HG03575 (cell line): Measurements from ENCODE around the gene SMIM24.

Source experiments
- ATAC-seq: cut with Tn5 transposase; IDR thresholded peaks from one replicate; pipeline ENCODE4 v1.9.1; 2021; ENCODE audit not compliant: unreplicated experiment, insufficient number of reproducible peaks, low FRiP score; ENCODE audit errors: extremely low read depth

SMIM24 gene

DNA sequence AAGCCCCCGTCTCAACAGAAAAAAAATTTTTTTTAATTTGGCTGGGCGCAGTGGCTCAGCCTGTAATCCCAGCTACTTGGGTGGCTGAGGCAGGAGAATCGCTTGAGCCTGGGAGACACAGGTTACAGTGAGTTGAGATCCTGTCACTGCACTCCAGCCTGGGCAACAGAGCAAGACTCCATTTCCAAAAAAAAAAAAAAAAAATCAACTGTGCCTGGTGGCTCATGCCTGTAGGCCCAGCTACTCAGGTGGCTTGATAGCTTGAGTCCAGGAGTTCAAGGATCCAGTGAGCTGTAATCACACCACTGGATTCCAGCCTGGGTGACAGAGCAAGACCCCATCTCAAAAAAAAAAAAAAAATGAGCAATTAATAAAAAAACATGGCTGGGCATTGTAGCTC, 21.5 kb upstream of the SMIM24 start:
- ATAC-seq = no peak

DNA sequence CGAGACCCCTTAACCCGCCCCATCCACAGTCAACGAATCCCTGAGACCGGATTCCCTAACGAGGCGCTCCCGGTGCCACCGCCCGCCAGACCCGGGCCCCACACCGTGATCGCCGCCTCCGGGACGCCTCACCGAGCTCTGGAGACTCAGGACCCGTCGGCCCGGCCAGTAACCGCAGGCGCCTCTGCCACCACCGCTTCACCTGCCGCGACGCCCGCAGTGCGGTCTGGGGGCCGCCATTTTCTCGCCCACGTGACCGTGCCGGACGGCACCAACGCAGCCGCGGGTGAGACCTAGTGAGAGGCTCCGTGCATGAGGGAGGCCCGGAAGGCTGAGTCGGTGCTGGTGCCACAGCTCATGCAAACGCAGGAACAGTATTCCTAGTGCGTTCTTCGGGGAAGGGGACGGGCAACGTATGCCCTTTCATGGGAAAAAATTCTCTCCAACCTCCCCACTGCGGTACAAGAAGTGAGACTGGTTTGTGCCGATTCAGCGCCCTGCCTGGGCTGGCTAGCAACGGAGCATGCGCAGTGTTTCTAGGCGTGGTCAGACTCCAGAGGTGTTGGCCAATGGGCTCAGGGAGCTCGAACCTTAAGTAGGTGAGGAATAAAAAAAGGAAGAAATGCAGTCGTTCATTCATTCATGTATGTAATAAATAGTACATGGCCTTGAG, 20.2 kb upstream of the SMIM24 start, which contains the start of gene DOHH:
DOHH (minus strand) TSS at position 246 of the 673 bp plus-strand sequence. CDS start 3,860 bp downstream, outside the sequence.
- peak; percentile 64 for ATAC-seq

DNA sequence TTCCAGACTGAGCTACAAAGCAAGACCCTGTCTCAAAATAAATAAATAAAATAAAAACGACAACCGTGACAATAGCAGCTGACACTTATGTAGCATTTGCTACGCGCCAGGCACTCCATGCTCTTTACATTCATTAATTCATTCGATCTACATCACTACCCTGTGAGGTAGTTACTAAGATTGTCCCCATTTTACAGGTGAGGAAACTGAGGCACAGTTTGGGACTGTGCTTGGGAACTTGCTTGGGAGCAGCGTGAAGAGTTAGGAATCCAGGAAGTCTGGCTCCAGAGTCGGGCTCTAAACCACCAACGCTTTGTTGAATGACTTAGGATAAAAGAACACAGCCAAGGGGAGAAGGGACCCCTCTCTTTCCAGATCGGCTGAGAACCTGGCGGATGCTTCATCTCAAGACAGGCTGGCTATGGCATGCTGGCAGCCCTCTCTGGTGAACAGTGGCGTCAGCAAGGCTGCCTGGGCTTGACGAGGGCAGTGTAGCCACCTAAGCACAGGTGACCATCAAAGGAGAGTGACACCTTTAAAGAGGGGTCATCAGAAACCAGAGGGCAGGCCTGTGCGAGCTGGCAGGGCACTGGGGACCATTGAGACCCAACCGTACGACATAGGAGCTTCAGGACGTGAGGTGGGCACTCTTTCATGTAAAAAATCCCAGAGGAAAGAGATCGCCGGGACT, 19.6 kb upstream of the SMIM24 start:
- ATAC-seq = no peak

DNA sequence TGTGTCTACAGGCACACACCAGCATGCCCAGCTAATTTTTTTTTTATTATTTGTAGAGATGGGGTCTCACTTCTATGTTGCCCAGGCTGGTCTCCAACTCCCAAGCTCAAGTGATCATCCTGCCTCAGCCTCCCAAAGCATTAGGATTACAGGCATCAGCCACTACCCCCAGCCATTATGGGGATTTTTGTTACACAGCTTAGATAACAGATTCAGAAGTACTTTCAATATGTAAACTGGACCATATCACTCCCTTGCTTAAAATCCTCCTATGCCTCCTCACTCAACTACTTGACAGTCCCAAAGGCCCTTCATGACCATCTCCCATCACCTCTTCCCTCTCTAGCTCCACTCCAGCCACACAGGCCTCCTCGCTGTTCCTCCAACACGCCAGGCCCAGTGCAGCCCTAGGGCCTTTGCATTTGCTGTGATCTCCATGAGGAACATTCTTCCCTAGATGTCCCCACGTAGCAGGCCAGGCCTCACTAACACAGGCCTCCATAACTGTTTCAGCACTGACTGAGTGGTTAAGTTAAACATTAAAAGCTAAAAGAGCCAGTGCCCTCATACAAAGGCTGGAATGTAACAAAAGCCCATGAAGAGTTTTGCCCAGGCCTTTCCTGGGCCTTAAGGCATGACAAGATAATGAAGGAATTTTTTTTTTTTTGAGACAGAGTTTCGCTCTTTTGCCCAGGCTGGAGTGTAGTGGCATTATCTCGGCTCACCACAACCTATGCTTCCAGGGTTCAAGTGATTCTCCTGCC, 17.6 kb upstream of the SMIM24 start:
- ATAC-seq = no peak

DNA sequence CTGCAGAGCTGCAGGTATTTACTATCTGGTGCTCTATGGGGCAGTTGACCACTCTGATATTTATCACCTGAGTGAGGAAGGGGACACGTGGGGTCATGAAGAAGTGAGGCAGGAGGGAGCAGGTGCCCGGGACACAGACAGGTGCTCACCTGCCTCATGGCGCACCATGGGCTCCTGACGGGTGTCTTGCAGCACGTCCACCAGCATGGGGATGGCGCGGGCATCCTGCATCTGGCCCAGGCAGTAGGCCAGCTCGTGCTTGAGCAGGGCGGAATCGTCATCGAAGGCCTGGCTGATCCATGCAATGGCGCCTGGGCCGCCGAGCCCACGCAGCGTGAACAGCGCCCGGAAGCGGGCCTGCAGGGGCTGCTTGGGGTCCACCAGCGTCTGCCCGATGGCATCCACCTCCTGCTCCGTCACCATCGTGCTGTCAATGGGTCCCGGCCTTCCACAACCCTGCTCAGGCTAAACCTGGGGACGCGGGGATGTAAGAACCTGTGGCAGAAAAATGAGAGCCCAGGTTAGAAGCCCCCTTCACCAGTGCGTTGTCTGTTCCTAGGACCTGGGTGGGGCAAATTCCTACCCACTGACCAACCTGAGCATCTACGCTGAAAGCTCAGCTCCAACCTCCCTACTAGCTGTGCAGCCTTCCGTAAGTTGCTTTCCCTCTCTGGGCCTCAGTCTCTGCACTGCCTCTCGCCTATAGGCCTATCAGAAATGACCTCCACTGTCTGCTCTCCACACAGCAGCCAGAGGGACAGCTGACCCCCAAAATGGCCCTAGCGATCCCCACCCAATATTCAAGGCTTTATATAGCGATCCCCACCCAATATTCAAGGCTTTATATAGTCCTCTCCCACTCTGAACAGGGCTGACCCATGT, 16.3 kb upstream of the SMIM24 start:
- no peak for ATAC-seq

DNA sequence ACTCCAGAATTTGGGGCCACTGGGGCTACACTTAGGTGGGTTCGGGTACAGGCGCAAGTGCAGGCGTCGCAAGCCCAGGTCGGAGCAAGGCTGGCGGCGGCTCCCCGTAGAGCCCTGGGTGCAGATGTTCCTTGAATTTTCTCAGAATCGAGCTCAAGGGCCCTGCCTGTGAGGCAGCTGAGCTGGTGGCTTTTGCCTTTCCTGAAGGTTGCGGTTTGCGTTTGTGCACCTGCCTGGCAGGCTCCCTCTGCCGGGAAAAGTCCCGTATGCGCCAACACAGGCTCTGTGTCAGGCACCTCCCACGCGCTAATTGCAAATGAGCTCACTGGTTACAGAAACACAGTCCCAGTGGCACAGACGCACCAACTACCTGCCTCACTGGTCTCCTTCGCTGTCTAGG, 14.2 kb upstream of the SMIM24 start:
- no peak for ATAC-seq

DNA sequence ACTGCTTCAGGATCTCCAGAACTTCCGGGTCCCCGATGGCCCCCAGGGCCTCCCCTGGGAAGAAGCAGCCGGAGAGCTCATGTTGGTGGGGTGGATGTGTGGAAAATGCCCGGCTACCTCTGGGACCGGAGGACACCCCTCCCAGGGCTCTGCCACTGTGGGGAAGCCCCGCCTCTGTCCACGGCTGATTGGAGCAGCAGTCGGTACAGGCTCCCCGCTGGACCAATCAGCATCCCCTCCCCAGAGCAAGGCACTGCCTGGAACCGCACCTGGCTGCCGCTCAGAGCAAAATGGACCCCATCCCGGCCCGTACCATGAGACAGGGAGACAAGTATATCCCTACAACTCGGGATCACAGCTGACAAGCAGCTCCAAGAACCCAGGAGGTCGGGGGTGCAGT, 13.7 kb upstream of the SMIM24 start:
- no peak for ATAC-seq

DNA sequence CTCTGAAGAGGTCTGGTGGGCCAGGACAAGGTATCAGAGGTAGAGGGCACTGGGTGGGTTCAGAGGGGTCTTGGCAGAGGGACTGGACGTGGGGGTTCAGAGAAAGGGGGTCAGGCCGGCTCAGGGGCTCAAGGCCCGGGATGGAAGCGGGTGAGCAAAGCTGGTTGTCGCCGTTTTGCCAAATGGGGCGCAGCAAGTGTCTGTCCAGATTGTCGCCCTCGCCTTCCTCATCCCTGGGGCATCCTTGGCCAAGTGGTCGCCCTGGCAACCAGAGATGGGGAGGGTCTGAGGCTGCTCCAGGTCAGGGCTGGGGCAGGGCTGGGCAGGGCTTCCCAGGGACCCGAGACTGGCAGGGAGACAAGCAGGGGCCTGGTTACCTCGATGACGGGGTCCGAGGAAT, 13.3 kb upstream of the SMIM24 start:
- no peak for ATAC-seq

DNA sequence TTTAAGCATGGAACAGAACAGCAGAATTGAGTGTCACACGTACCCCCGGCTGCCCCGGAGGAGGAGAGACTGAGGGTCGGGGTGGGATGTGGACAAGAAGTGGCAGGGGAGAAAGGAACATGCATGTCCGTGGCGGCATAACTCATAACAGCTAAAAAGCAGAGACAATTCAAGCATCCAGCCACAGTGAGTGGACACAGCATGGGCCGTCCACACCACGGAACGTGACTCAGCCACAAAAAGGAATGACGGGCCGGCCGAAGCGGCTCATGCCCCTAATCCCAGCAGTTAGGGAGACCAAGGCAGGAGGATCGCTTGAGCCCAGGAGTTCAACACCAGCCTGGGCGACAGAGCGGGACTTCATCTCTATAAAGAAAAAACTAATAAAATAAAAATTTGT, 12.6 kb upstream of the SMIM24 start:
- ATAC-seq = no peak

DNA sequence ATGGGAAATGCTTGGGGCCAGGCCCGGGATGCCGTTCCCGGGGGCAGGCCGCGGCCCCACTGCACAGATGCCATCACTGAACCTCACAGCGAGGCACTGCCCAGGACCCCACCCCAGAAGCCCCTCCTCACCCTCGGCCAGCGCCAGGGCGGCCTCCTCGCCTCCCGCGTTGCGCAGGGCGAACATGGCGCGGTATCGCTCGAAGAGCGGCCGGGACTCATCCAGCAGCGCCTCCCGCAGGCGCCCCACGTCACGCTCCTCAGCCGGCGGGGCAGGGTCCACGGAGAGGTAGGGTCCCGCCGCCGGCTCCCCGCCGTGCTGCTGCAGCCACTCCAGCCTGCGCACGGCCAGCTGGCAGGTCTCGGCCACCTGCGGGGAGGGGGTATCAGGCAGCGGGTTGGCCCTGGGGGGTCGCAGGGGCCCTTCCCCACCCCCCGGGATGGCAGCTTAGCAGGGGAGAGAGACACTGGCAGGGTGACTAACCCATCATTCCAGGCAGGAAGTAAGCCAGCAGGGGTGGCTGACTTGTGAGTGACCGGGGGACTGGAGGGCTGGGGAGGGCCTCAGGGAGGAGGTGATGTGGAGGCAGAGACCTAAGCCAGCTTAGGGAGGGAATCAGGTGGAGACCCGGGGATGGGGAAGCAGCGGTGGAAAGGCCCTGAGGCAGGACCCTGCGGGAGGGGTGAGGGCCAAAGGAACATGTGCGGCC, 12.0 kb upstream of the SMIM24 start:
- ATAC-seq = no peak

DNA sequence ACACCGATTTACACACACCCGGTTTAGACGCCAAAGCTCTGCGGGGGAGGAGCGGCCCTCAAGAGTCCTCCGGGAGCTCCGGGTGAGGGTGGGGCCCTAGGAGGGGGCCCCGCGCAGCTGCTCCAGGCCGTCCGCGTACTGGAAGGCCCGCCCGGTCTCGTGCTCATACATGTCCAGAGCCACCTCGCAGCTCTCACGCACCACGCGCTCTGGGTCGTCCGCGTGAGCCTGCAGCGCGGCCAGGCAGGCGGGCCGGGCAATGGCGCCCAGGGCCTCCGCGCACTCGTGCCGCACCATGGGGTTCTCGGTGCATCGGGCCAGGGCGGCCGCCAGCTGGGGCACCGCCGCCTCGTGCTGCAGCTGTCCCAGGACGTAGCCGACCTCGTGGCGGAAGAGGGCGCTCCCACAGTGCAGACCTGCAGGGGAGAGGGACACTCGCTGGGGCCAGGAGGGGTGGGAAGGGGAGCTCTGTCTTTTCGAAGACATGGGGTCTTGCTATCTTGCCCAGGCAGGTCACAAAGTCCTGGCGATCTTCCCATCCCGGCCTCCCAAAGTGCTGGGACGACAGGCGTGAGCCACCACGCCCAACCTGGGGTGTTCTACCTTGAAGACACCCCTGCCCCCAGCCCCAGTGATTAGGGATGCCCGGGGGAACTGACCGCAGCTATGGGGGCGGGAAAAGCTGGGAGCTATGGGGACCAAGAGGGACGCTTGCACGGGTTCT, 11.2 kb upstream of the SMIM24 start:
- ATAC-seq = no peak

DNA sequence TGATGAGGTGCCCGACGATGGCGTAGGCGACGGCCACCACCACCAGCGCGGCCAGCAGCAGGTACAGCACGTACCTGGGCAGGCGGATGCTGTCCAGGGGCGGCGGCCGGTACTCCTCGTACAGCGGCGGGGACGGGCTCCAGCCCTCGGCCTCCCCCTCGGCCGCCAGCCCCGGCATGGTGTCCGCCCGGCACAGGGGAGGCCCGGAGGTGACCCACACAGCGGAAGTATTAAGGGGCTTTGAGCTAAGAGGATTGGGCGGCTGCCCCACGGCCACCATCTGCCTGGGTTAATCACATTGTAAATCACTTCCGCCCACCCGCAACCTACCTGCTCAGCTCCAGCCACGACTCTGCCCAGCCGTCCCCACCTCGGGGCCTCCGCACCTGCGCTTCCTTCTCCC, 2.9 kb upstream of the SMIM24 start, which contains the start of gene SMIM44:
SMIM44 (minus strand) TSS at position 216 of the 403 bp plus-strand sequence; CDS start at position 178, 38 bp downstream.
- no peak for ATAC-seq

DNA sequence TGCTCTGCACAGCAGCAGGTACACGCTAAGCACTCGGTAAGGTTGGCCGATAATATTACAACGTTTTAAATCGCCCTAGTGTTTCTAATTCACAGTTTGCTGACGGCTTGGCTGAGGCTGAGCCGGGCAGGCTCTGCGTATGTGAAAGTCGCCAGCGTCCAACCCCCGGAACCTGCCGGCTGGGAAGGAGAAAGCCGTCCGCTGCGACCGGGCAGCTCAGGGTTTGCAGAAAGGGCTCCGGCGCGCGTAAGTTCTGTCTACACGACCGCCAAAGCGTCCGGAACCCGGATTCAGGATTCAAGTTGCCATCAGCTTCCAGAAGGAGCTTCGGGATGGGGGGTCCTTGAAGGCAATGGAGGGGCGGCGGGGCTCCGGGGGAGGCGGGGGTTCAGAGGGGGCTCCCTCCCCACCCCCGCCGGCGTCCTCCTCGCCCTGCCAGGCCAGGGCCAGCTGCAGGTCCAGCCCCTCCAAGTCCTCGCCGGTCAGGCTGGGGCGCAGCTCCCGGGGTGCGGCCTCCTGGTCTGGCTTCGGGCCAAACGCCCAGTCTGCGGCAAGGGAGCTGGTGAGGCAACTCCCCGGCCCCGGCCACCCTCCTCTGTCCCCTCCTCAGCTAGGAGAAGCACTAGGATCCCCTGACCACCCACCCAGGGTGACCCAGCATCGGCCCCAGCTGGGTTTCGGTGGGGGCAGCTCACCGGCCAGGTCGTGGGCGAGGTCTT, 2.3 kb upstream of the SMIM24 start:
- no peak for ATAC-seq

DNA sequence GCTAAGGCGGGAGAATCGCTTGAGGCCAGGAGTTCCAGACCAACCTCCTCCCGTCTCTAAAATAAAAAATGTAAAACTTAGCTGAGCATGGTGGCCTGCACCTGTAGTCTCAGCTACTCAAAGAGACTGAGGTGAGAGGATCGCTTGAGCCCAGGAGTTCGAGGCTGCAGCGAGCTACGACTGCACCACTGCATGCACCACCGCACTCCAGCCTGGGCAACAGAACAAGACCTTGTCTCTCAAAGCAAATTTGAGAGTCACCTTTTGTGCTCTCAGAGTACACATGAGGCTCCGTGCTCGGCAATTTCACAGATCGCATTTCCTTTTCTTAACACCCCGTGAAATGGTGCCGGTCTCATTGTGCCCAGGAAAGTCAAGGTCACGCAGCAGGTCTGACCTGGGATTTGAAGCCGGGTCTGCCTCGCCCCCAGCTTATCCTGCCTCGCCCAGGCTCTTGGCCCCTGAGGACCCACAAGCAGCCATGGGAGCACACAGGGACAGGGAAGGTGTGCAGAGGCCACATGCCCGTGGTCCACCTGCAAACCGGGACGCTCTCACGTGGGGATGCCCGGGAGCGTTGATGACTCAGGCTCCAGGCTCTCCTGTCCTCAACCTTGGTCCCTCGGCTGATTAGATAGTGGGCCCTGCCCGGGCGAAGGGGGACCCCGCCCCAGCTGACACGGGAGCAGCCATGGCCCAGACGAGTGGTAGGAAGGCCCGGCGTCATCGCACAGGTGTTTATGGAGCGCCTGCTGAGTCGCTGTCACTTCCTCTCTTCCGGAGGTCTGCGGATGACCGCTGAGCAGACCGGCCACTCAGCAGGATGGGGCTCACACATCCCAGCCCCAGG, 1.1 kb upstream of the SMIM24 start:
- no peak for ATAC-seq

DNA sequence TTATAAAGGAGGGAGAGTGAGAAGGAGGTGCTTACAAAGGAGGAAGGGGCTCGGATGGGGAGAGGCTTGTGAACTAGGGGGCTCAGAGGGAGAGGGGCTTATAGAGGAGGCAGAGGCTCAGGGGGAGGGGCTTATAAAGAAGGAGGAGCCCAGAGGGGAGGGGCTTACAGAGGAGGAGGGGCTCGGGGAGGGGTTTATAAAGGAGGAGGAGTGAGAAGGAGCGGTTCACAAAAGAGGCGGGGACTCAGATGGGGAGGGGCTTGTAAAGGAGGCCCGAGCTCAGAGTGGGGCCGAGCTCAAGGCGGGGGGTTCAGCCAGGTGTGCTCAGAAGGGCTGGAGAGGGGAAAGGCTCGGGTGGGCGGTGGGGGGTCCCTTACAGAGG, 500 bp downstream of the SMIM24 start:
- no peak for ATAC-seq

DNA sequence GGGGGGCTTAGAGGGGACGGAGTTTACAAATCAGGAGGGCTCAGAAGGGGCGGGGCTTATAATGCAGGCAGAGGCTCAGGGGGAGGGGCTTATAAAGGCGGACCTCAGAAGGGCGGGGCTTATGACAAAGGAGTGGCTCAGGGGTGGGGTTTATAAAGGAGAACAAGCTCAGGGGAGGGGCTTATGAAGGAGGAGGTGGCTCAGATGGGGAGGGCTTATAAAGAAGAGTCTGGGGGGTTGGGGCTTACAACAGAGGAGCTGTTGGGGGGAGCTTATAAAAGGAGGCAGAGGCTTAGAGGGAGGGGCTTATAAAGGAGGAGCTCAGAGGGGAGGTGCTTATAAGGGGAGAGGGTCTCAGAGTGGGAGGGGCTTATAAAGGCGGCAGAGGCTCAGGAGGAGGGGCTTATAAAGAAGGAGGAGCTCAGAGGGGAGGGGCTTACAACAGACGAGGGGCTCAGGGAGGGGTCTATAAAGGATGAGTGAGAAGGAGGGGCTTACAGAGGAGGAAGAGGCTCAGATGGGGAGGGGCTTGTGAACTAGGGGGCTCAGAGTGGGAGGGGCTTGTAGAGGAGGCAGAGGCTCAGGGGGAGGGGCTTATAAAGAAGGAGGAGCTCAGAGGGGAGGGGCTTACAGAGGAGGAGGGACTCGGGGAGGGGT, 1.0 kb downstream of the SMIM24 start:
- ATAC-seq = no peak
